H9 (cell line): ENCODE results near the gene IGBP1. TPM values are rescaled to one million over a fixed set of nuclear protein-coding genes. Genes with fewer than 3 reads are reported as not detected.

Experiments
- DNase-seq: peaks from one replicate; pipeline ENCODE4 v3.0.0-alpha.2; 2017
- H2AFZ ChIP-seq: one replicate; pipeline ENCODE4 v1.6.1; 2013; ENCODE audit warnings: mild to moderate bottlenecking, low read length, control low read depth, moderate library complexity
- H2AK5ac ChIP-seq: 2 replicates; pipeline ENCODE4 v1.6.1; 2013; ENCODE audit warnings: low read length, control low read depth, mixed read lengths; ENCODE audit not compliant: insufficient read length
- H2BK120ac ChIP-seq: one replicate; pipeline ENCODE4 v1.6.1; 2013; ENCODE audit warnings: low read depth, mild to moderate bottlenecking, low read length, control low read depth, inconsistent platforms; ENCODE audit not compliant: poor library complexity, severe bottlenecking
- H2BK12ac ChIP-seq: 2 replicates; pipeline ENCODE4 v1.6.1; 2013; ENCODE audit warnings: low read length, control low read depth, mixed read lengths, low read depth; ENCODE audit not compliant: insufficient read length
- H2BK15ac ChIP-seq: 2 replicates; pipeline ENCODE4 v1.6.1; 2013; ENCODE audit warnings: low read depth, low read length, control low read depth
- H2BK20ac ChIP-seq: one replicate; pipeline ENCODE4 v1.6.1; 2013; ENCODE audit warnings: low read depth, mild to moderate bottlenecking, low read length, control low read depth, inconsistent platforms; ENCODE audit not compliant: poor library complexity, severe bottlenecking
- H2BK5ac ChIP-seq: 2 replicates; pipeline ENCODE4 v1.6.1; 2013; ENCODE audit warnings: low read length, control low read depth, mixed read lengths; ENCODE audit not compliant: insufficient read length
- H3K14ac ChIP-seq: 2 replicates; pipeline ENCODE4 v1.6.1; 2013; ENCODE audit warnings: low read length, control low read depth; ENCODE audit not compliant: insufficient read depth
- H3K18ac ChIP-seq: 2 replicates; pipeline ENCODE4 v1.6.1; 2013; ENCODE audit warnings: low read depth, mild to moderate bottlenecking, mixed read lengths, low read length, control low read depth; ENCODE audit not compliant: insufficient read length
- H3K23ac ChIP-seq: 2 replicates; pipeline ENCODE4 v1.6.1; 2013; ENCODE audit warnings: low read length, control low read depth, mixed read lengths, low read depth; ENCODE audit not compliant: insufficient read length
- H3K23me2 ChIP-seq: 2 replicates; pipeline ENCODE4 v1.6.1; 2013; ENCODE audit warnings: low read depth, mild to moderate bottlenecking, mixed read lengths, low read length, control low read depth; ENCODE audit not compliant: insufficient read length, poor library complexity, severe bottlenecking
- H3K27ac ChIP-seq: 2 replicates; pipeline ENCODE4 v1.5.1; 2013; ENCODE audit warnings: low read length, control low read depth, mixed read lengths, low read depth; ENCODE audit not compliant: insufficient read length
- H3K27me3 ChIP-seq: 2 replicates; pipeline ENCODE4 v1.6.1; 2013; ENCODE audit warnings: low read length, control low read depth, inconsistent platforms; ENCODE audit not compliant: insufficient read depth
- H3K4ac ChIP-seq: 2 replicates; pipeline ENCODE4 v1.6.1; 2013; ENCODE audit warnings: low read depth, mild to moderate bottlenecking, control low read depth, inconsistent platforms, low read length, moderate library complexity
- H3K4me1 ChIP-seq: 2 replicates; pipeline ENCODE4 v1.6.1; 2013; ENCODE audit warnings: low read length, control low read depth, inconsistent platforms; ENCODE audit not compliant: insufficient read depth
- H3K4me2 ChIP-seq: 2 replicates; pipeline ENCODE4 v1.6.1; 2013; ENCODE audit warnings: low read length, control low read depth, mixed read lengths; ENCODE audit not compliant: insufficient read length, insufficient read depth
- H3K56ac ChIP-seq: 2 replicates; pipeline ENCODE4 v1.6.1; 2013; ENCODE audit warnings: low read depth, mild to moderate bottlenecking, mixed read lengths, low read length, control low read depth; ENCODE audit not compliant: insufficient read length
- H3K79me1 ChIP-seq: 2 replicates; pipeline ENCODE4 v1.6.1; 2013; ENCODE audit warnings: low read depth, mild to moderate bottlenecking, moderate library complexity, low read length, control low read depth, inconsistent platforms; ENCODE audit not compliant: insufficient read depth, poor library complexity, severe bottlenecking
- H3K79me2 ChIP-seq: 2 replicates; pipeline ENCODE4 v1.6.1; 2013; ENCODE audit warnings: low read length, control low read depth, inconsistent platforms; ENCODE audit not compliant: insufficient read depth
- H3K9ac ChIP-seq: 2 replicates; pipeline ENCODE4 v1.6.1; 2013; ENCODE audit warnings: low read length, control low read depth, mixed read lengths; ENCODE audit not compliant: insufficient read length; ENCODE audit errors: extremely low read depth
- H3K9me3 ChIP-seq: one replicate; pipeline ENCODE4 v1.6.1; 2013; ENCODE audit warnings: low read depth, low read length, inconsistent platforms; ENCODE audit not compliant: control insufficient read depth
- H3T11ph ChIP-seq: one replicate; pipeline ENCODE4 v1.6.1; 2013; ENCODE audit warnings: mild to moderate bottlenecking, low read length, control low read depth, inconsistent platforms
- H4K20me1 ChIP-seq: one replicate; pipeline ENCODE4 v1.6.1; 2013; ENCODE audit not compliant: control insufficient read depth, insufficient read length, insufficient read depth
- H4K5ac ChIP-seq: 2 replicates; pipeline ENCODE4 v1.6.1; 2013; ENCODE audit warnings: low read depth, mild to moderate bottlenecking, mixed read lengths, low read length, control low read depth; ENCODE audit not compliant: insufficient read length
- H4K8ac ChIP-seq: replicated peaks from 2 replicates; pipeline ENCODE4 v1.6.1; 2013; ENCODE audit warnings: low read length, control low read depth, mixed read lengths, low read depth; ENCODE audit not compliant: insufficient read length
- H4K91ac ChIP-seq: 2 replicates; pipeline ENCODE4 v1.6.1; 2013; ENCODE audit warnings: low read depth, mild to moderate bottlenecking, moderate library complexity, mixed read lengths, low read length, control low read depth; ENCODE audit not compliant: insufficient read length
- H3K27ac Mint-ChIP-seq, 3 experiments: 2 replicates in 2 of 3; 3 replicates in 1 of 3; pipeline ENCODE4 v1.8.0; 2020 to 2021; ENCODE audit warnings: mixed read lengths in 3 of 3, mild to moderate bottlenecking in 1 of 3, moderate library complexity in 1 of 3
- H3K27me3 Mint-ChIP-seq: 2 replicates; pipeline ENCODE4 v1.8.0; 2021; ENCODE audit warnings: low read depth, mild to moderate bottlenecking, moderate library complexity, mixed read lengths
- H3K36me3 Mint-ChIP-seq, 3 experiments: 2 replicates in 2 of 3; 3 replicates in 1 of 3; pipeline ENCODE4 v1.8.0; 2020 to 2021; ENCODE audit warnings: low read depth in 3 of 3, mixed read lengths in 3 of 3; ENCODE audit not compliant: insufficient read depth in 1 of 3
- H3K4me1 Mint-ChIP-seq, 2 experiments: 2 replicates each; pipeline ENCODE4 v1.8.0; 2020; ENCODE audit warnings: mixed read lengths in 2 of 2
- H3K4me3 Mint-ChIP-seq, 2 experiments: 2 replicates in 1 of 2; 3 replicates in 1 of 2; pipeline ENCODE4 v1.8.0; 2020 to 2021; ENCODE audit warnings: mild to moderate bottlenecking in 2 of 2, mixed read lengths in 2 of 2, moderate library complexity in 1 of 2
- H3K9me3 Mint-ChIP-seq, 2 experiments: 2 replicates in 1 of 2; 3 replicates in 1 of 2; pipeline ENCODE4 v1.8.0; 2020; ENCODE audit warnings: mild to moderate bottlenecking in 2 of 2, mixed read lengths in 2 of 2, moderate library complexity in 1 of 2
- CTCF ChIP-seq: fragments of 200-600 bp; sonication (generic); conservative IDR thresholded peaks from 3 replicates; pipeline ENCODE4 v1.8.0; 2021; ENCODE audit warnings: antibody characterized with exemption, mild to moderate bottlenecking
- WGBS: extraction: QIAGEN DNeasy Blood & Tissue Kit; methylation state at CpG from one replicate; pipeline ENCODE4 v1.1.7; 2013; ENCODE audit warnings: missing lambda C conversion rate, low lambda C conversion rate, mixed read lengths; ENCODE audit not compliant: insufficient read length; ENCODE audit errors: extremely low coverage; 5-methylcytosine and 5-hydroxymethylcytosine counted together
- total RNA-seq: library from RNA; stranded (reverse); gene quantifications from 2 replicates; pipeline ENCODE4 v1.2.1, GENCODE V29; 2021

Gene IGBP1
- total RNA-seq, 1 experiment from 2014 or later, result 45.0 TPM

- H2BK20ac ChIP-seq, result no peak overlapping the region
- no peaks in the 10 kb centered on the region for H3K27me3 ChIP-seq
- no peak overlapping the region for H2BK15ac ChIP-seq
- H3K23ac ChIP-seq, result no peak overlapping the region
- H3K79me2 ChIP-seq, result no peaks in the 10 kb centered on the region
- H2AFZ ChIP-seq, result no peak overlapping the region
- H3K56ac ChIP-seq, result no peak overlapping the region
- TF ChIP-seq CTCF, result no peak
- no peak overlapping the region for H3K18ac ChIP-seq
- H3K4ac ChIP-seq, result no peak overlapping the region
- no peaks in the 10 kb centered on the region for H3K79me1 ChIP-seq
- no peak overlapping the region for H3T11ph ChIP-seq
- Mint-ChIP-seq H3K4me3 (no peak overlapping the region), H3K4me1 (no peaks in the 10 kb centered on the region), H3K27ac (no peak overlapping the region), H3K27me3 (peaks cover 4% of the 10 kb centered on the region), H3K9me3 (peaks cover 60 to 77% of the 10 kb centered on the region in 2 experiments), H3K36me3 (peaks cover 2 to 5% (median 3%) of the 10 kb centered on the region in 3 experiments; a peak in 2 of 7 replicates)
- H4K20me1 ChIP-seq, result no peaks in the 10 kb centered on the region
- H3K4me1 ChIP-seq, result no peaks in the 10 kb centered on the region
- H3K4me2 ChIP-seq, result no peak overlapping the region
- DNase-seq, result no peak
- no peaks in the 10 kb centered on the region for H3K23me2 ChIP-seq
- no peak overlapping the region for H2AK5ac ChIP-seq
- no peak overlapping the region for H4K91ac ChIP-seq
- no peak overlapping the region for H2BK5ac ChIP-seq
- no peak overlapping the region for H3K27ac ChIP-seq
- H3K14ac ChIP-seq, result no peak overlapping the region
- H2BK120ac ChIP-seq, result no peak overlapping the region
- no peak overlapping the region for H2BK12ac ChIP-seq
- WGBS, result no CpG with 5 or more reads among the region's 5 CpGs
- no peak overlapping the region for H4K8ac ChIP-seq
- no peak overlapping the region for H3K9ac ChIP-seq
- no peak overlapping the region for H4K5ac ChIP-seq
- H3K9me3 ChIP-seq, result peaks cover 45% of the 10 kb centered on the region
These were observed 49.8 kb downstream of the IGBP1 start for GRCh38 chrX:70183091-70183490.
